ENCODE results near the gene CLASP1.
A peak's percentile ranks its signal among the peaks of the same experiment; 100 is the strongest.
"Not testable (repeated sequence)": the region's sequence is repeated elsewhere in the genome, so short reads cannot be mapped to it uniquely, and the experiment has no call there.

The CLASP1 gene

GRCh38 chr2:121662656-121663055 lies 13.4 kb upstream of the CLASP1 start:
- DNase-seq (ENCODE audit: low spot score), result no peak

GRCh38 chr2:121659933-121660332 lies 10.7 kb upstream of the CLASP1 start:
- no peak for DNase-seq (ENCODE audit: low spot score)

- DNase-seq (ENCODE audit: low spot score), result not testable (repeated sequence)
Measured at GRCh38 chr2:121658393-121658792, 9.1 kb upstream of the CLASP1 start.

- DNase-seq (ENCODE audit: low spot score), result no peak
Measured at GRCh38 chr2:121653035-121653434, 3.8 kb upstream of the CLASP1 start.

- DNase-seq (ENCODE audit: low spot score), result peak; percentile 51
Measured at GRCh38 chr2:121650315-121650930, 1.2 kb upstream of the CLASP1 start.

GRCh38 chr2:121649596-121650314 lies 493 bp upstream of the CLASP1 start:
- peak; percentile 87 for DNase-seq (ENCODE audit: low spot score)

GRCh38 chr2:121648206-121649148 lies 785 bp downstream of the CLASP1 start:
- DNase-seq (ENCODE audit: low spot score), result peak; percentile 68

- DNase-seq (ENCODE audit: low spot score), result no peak
Measured at GRCh38 chr2:121647396-121647795, 1.9 kb downstream of the CLASP1 start.

GRCh38 chr2:121644715-121645114 lies 4.5 kb downstream of the CLASP1 start:
- DNase-seq (ENCODE audit: low spot score), result no peak

GRCh38 chr2:121643877-121644276 lies 5.4 kb downstream of the CLASP1 start:
- no peak for DNase-seq (ENCODE audit: low spot score)

GRCh38 chr2:121640380-121641316 lies 8.6 kb downstream of the CLASP1 start:
- DNase-seq (ENCODE audit: low spot score), result no peak

GRCh38 chr2:121639846-121640245 lies 9.4 kb downstream of the CLASP1 start:
- DNase-seq (ENCODE audit: low spot score), result not testable (repeated sequence)

GRCh38 chr2:121638333-121638732 lies 10.9 kb downstream of the CLASP1 start:
- DNase-seq (ENCODE audit: low spot score), result no peak

GRCh38 chr2:121635371-121635770 lies 13.9 kb downstream of the CLASP1 start:
- DNase-seq (ENCODE audit: low spot score), result no peak

GRCh38 chr2:121634354-121635307 lies 14.6 kb downstream of the CLASP1 start:
- DNase-seq (ENCODE audit: low spot score), result no peak

GRCh38 chr2:121633463-121633862 lies 15.8 kb downstream of the CLASP1 start:
- DNase-seq (ENCODE audit: low spot score), result no peak

GRCh38 chr2:121627525-121628050 lies 21.7 kb downstream of the CLASP1 start:
- peak; percentile 64 for DNase-seq (ENCODE audit: low spot score)

- peak; percentile 55 for DNase-seq (ENCODE audit: low spot score)
Measured at GRCh38 chr2:121626777-121627524, 22.3 kb downstream of the CLASP1 start.

GRCh38 chr2:121625953-121626352 lies 23.3 kb downstream of the CLASP1 start:
- DNase-seq (ENCODE audit: low spot score), result no peak
